ENCODE data around the gene FOXP1. TPM values are rescaled to one million over a fixed set of nuclear protein-coding genes. Genes with fewer than 3 reads are reported as not detected.

Gene FOXP1
- total RNA-seq, 1 donor from 2014 or later = 110 TPM

DNA sequence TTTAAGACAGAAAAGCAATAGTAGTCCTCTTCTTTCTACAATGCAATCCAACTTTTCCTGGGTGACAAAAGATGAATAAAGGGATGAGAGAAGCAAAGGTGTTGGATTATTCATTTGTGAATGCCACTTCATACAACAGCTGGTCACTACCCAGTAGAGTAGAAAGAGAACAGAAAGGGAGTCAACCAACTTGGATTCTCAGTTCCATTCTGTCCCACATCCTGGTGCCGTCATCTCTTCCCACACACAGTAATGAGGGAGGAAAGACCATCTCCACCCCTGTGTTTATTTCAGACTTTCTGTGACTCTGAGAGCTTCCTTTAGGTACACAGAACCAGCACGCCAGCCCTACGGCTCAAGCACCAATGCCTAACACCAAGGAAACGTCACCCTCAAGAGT lies 71.0 kb downstream of the FOXP1 start:
- Mint-ChIP-seq H3K4me3 (no peak overlapping the region), H3K27ac (no peak overlapping the region), H3K9me3 (no peaks in the 10 kb centered on the region), H3K36me3 (ENCODE audit: low read depth) (no peaks in the 10 kb centered on the region), H3K27me3 (no peaks in the 10 kb centered on the region), H3K4me1 (peaks cover 12% of the 10 kb centered on the region)
- no peak for DNase-seq
- intact Hi-C loops (cut with micrococcal nuclease) = loop anchor here (5.0 kb wide), 2 partner anchors 205 to 505 kb away; no protein-coding TSS in a partner anchor

- H3K27me3 Mint-ChIP-seq = peaks cover 1% of the 10 kb centered on the region
- H3K4me1 Mint-ChIP-seq = peaks cover 12% of the 10 kb centered on the region
- DNase-seq = peak; percentile 81
- H3K9me3 Mint-ChIP-seq = no peaks in the 10 kb centered on the region
- H3K4me3 Mint-ChIP-seq = no peak overlapping the region
- H3K27ac Mint-ChIP-seq = no peak overlapping the region
- intact Hi-C loops (cut with micrococcal nuclease) = loop anchor here (5.0 kb wide), 2 partner anchors 205 to 505 kb away; no protein-coding TSS in a partner anchor
- no peaks in the 10 kb centered on the region for H3K36me3 Mint-ChIP-seq (ENCODE audit: low read depth)
These were observed 71.5 kb downstream of the FOXP1 start for GRCh38 chr3:71512000-71512399.

DNA sequence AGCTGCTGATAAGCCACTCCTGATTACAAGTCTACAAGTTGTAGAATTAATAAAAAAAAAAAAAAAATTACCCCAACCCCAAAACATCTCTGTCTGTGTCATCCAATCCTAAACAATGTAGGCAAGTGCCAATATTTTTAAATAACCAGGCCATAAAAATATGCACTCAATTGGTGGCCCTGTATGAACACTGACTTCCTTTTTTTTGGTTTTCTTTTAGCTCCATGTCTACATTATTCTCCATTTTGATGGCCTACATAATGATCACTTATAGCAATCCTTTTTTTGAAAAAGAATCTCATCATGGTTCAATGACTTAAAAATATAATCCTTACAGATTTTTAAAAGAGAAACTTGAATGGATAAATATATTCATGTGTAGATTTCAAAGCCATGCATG lies 72.1 kb downstream of the FOXP1 start:
- Mint-ChIP-seq H3K9me3 (no peaks in the 10 kb centered on the region), H3K4me1 (peaks cover 12% of the 10 kb centered on the region), H3K27me3 (peaks cover 6% of the 10 kb centered on the region), H3K4me3 (no peak overlapping the region), H3K36me3 (ENCODE audit: low read depth) (no peaks in the 10 kb centered on the region), H3K27ac (no peak overlapping the region)
- no peak for DNase-seq
- intact Hi-C loops (cut with micrococcal nuclease) = loop anchor here (5.0 kb wide), 2 partner anchors 204 to 504 kb away; no protein-coding TSS in a partner anchor

- H3K4me1 Mint-ChIP-seq = peaks cover 14% of the 10 kb centered on the region
- no peak for DNase-seq
- no peaks in the 10 kb centered on the region for H3K36me3 Mint-ChIP-seq (ENCODE audit: low read depth)
- H3K27ac Mint-ChIP-seq = no peak overlapping the region
- intact Hi-C loops (cut with micrococcal nuclease) = loop anchor here (5.0 kb wide), 2 partner anchors 204 to 504 kb away; no protein-coding TSS in a partner anchor
- peaks cover 10% of the 10 kb centered on the region for H3K27me3 Mint-ChIP-seq
- H3K4me3 Mint-ChIP-seq = no peak overlapping the region
- no peaks in the 10 kb centered on the region for H3K9me3 Mint-ChIP-seq
These were observed 72.5 kb downstream of the FOXP1 start for GRCh38 chr3:71511037-71511436.

DNA sequence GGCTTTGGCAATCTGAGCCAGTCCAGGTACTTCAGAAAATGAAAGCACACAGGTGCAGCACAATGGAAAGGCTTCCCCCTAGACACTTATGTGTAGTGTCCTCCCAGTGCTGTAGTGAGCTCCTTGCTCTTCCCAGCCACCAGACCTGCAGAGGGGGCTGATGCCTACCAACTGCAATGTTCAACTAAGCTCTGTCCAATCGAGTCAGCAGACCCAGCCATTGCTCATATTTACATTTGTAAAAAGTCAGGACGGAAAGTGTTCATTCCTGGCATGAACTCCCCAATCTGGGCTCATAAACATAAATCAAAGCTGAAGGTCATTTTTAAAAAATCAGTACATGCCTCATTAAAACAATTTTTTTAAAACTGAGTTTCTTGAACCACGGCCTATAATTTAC lies 73.0 kb downstream of the FOXP1 start:
- Mint-ChIP-seq H3K9me3 (no peaks in the 10 kb centered on the region), H3K36me3 (ENCODE audit: low read depth) (peaks cover 3% of the 10 kb centered on the region), H3K4me3 (no peak overlapping the region), H3K27ac (no peak overlapping the region), H3K27me3 (peaks cover 13% of the 10 kb centered on the region), H3K4me1 (peaks cover 17% of the 10 kb centered on the region)
- no peak for DNase-seq
- intact Hi-C loops (cut with micrococcal nuclease) = loop anchor here (5.0 kb wide), 2 partner anchors 203 to 503 kb away; no protein-coding TSS in a partner anchor

GRCh38 chr3:71509066-71509465 lies 74.5 kb downstream of the FOXP1 start:
- H3K4me3 Mint-ChIP-seq = no peak overlapping the region
- peaks cover 15% of the 10 kb centered on the region for H3K27me3 Mint-ChIP-seq
- peaks cover 22% of the 10 kb centered on the region for H3K4me1 Mint-ChIP-seq
- no peaks in the 10 kb centered on the region for H3K9me3 Mint-ChIP-seq
- intact Hi-C loops (cut with micrococcal nuclease) = no loop called here
- DNase-seq = no peak
- peaks cover 3% of the 10 kb centered on the region for H3K36me3 Mint-ChIP-seq (ENCODE audit: low read depth)
- no peak overlapping the region for H3K27ac Mint-ChIP-seq

DNA sequence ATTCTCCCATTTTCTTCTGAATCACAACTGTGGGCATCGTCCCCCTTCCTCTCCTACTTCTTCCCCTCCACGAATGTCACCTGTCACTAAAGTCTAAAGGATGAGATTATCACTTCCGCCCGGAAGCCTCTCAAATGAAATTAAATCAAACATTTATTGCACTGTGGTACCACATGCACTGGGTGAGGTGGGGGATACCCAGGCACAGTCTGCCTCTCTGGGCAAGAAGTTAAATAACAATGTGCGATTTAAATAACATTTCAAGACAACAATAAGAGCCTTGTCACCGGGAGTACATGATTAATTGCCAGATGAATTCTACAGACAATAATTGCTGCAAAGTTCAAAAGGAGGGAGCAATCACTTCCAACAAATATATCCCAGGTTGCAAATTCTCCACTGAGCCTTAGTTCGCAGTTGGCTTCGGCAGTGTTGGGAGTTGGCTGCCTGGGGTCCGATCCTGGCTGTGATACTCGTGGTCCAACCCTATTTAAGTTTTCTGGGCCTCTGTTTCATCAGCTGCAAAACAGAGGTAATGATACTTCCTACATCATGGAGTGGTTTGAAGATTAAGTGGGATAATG lies 77.7 kb downstream of the FOXP1 start:
- H3K27ac Mint-ChIP-seq = no peak overlapping the region
- H3K4me1 Mint-ChIP-seq = peaks cover 31% of the 10 kb centered on the region
- H3K4me3 Mint-ChIP-seq = no peak overlapping the region
- peaks cover 3% of the 10 kb centered on the region for H3K36me3 Mint-ChIP-seq (ENCODE audit: low read depth)
- H3K9me3 Mint-ChIP-seq = no peaks in the 10 kb centered on the region
- DNase-seq = no peak
- intact Hi-C loops (cut with micrococcal nuclease) = no loop called here
- H3K27me3 Mint-ChIP-seq = peaks cover 15% of the 10 kb centered on the region

GRCh38 chr3:71504250-71505036 lies 79.1 kb downstream of the FOXP1 start:
- peak overlapping the region; percentile 1 for H3K27ac Mint-ChIP-seq

GRCh38 chr3:71503525-71504249 lies 79.8 kb downstream of the FOXP1 start:
- Mint-ChIP-seq H3K36me3 (ENCODE audit: low read depth) (peaks cover 3% of the 10 kb centered on the region), H3K9me3 (peaks cover 4% of the 10 kb centered on the region), H3K27ac (no peak overlapping the region), H3K4me1 (peaks cover 32% of the 10 kb centered on the region), H3K27me3 (peaks cover 19% of the 10 kb centered on the region), H3K4me3 (no peak overlapping the region)
- DNase-seq = no peak
- intact Hi-C loops (cut with micrococcal nuclease) = no loop called here

More at GRCh38 chr3:71504250-71505036, 79.1 kb downstream of the FOXP1 start:
- peaks cover 4% of the 10 kb centered on the region for H3K9me3 Mint-ChIP-seq
- H3K4me1 Mint-ChIP-seq = peaks cover 32% of the 10 kb centered on the region
- peaks cover 19% of the 10 kb centered on the region for H3K27me3 Mint-ChIP-seq
- intact Hi-C loops (cut with micrococcal nuclease) = no loop called here
- H3K4me3 Mint-ChIP-seq = no peak overlapping the region
- peaks cover 3% of the 10 kb centered on the region for H3K36me3 Mint-ChIP-seq (ENCODE audit: low read depth)
- no peak for DNase-seq

- Mint-ChIP-seq H3K4me1 (peaks cover 36% of the 10 kb centered on the region), H3K27ac (no peak overlapping the region), H3K9me3 (peaks cover 4% of the 10 kb centered on the region), H3K36me3 (ENCODE audit: low read depth) (peaks cover 3% of the 10 kb centered on the region), H3K27me3 (peaks cover 19% of the 10 kb centered on the region), H3K4me3 (no peak overlapping the region)
- DNase-seq = no peak
- intact Hi-C loops (cut with micrococcal nuclease) = no loop called here
These were observed 81.4 kb downstream of the FOXP1 start for GRCh38 chr3:71502066-71502625.

GRCh38 chr3:71500696-71501095 lies 82.8 kb downstream of the FOXP1 start:
- Mint-ChIP-seq H3K4me3 (no peak overlapping the region), H3K36me3 (ENCODE audit: low read depth) (peaks cover 2% of the 10 kb centered on the region), H3K27ac (no peak overlapping the region), H3K9me3 (peaks cover 4% of the 10 kb centered on the region), H3K4me1 (peaks cover 45% of the 10 kb centered on the region), H3K27me3 (peaks cover 7% of the 10 kb centered on the region)
- intact Hi-C loops (cut with micrococcal nuclease) = no loop called here
- DNase-seq = no peak

DNA sequence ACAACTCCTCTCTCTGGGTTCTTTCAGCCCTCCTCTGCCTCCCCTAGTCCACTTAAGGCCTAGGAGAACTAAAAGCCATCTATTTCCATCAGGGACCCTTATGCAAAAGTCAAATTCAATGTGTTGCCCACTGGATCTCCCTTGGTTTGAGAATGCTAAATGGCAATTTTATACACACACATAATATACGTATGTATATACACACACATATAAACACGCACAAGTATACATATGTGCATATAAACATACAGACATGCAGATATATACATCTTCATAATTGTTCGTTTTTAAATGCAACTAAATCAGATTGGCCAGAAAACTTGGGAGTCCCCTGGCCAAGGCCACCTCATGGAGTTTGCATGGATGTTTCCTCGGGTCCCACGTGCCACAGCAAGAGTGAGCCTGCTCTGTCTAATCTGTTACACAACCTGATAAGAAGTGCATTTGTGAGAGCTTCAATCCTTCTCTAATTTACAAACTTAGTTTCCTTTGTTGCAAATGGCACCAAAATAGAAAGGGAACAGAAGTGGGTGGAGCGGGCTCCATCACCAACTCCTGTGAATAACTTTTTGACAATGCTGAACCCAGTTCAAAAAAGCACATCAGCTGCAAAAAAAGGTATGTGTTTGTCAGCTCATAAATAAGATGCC lies 84.2 kb downstream of the FOXP1 start:
- no peaks in the 10 kb centered on the region for H3K36me3 Mint-ChIP-seq (ENCODE audit: low read depth)

DNA sequence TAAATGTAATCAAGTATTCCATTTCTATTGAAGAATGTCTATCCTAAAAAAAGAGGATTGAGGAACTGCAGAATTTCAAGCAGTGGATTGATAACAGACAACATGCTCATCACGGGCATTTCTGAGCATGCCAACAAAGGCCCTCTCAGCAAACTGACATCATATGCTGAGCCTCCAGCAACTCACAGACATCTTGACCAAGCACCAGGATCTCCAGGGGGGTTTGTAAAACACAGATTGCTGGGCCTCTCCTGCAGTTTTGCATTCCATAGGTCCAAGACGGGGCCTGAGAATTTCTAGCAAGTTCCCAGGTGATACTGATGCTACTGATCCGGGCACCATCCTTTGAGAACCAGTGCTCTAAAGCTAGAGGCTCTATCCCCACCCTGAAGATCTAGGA lies 85.0 kb downstream of the FOXP1 start:
- intact Hi-C loops (cut with micrococcal nuclease) = loop anchor here (5.0 to 10.0 kb wide), 3 partner anchors 84 to 271 kb away; partner anchors contain the start of gene FOXP1
- Mint-ChIP-seq H3K27me3 (peaks cover 4% of the 10 kb centered on the region), H3K4me1 (peaks cover 45% of the 10 kb centered on the region), H3K9me3 (peaks cover 4% of the 10 kb centered on the region), H3K36me3 (ENCODE audit: low read depth) (no peaks in the 10 kb centered on the region), H3K4me3 (no peak overlapping the region), H3K27ac (no peak overlapping the region)
- no peak for DNase-seq

More for the DNA sequence above, 84.2 kb downstream of the FOXP1 start:
- H3K27me3 Mint-ChIP-seq = peaks cover 4% of the 10 kb centered on the region
- no peak overlapping the region for H3K4me3 Mint-ChIP-seq
- no peak for DNase-seq
- H3K9me3 Mint-ChIP-seq = peaks cover 4% of the 10 kb centered on the region
- intact Hi-C loops (cut with micrococcal nuclease) = loop anchor here (5.0 to 10.0 kb wide), 3 partner anchors 83 to 272 kb away; partner anchors contain the start of gene FOXP1
- H3K4me1 Mint-ChIP-seq = peaks cover 48% of the 10 kb centered on the region
- no peak overlapping the region for H3K27ac Mint-ChIP-seq
